GM18505 (cell line): ENCODE results near the gene NOX3.
"Not testable (repeated sequence)": the region's sequence is repeated elsewhere in the genome, so short reads cannot be mapped to it uniquely, and the experiment has no call there.

Experiments used
- ATAC-seq: cut with Tn5 transposase; IDR thresholded peaks from one replicate; pipeline ENCODE4 v1.9.1; 2021; ENCODE audit not compliant: unreplicated experiment
- POLR2A ChIP-seq: IDR thresholded peaks from 4 replicates; pipeline ENCODE4 v1.6.1; 2011; ENCODE audit warnings: borderline replicate concordance; ENCODE audit not compliant: insufficient read depth, insufficient read length; ENCODE audit errors: extremely low read depth

The NOX3 gene

DNA sequence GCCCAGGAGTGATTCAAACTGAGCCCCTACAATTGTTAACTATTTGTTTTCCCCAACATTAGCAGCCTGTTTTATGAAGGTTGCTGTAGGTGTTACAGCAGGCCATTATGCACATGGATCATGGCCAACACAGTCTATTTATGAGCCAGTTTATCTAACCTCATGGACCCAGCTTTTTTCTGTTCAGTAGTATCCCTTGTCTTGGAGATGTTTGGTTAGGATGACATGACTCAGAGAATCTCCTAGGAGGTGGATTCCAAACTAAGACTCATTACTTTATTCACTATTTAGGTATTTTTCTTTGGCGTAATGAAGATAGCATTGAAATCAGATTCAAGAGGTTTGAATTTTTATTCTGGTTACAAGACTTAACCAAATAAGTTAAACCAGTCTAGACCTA lies 78.6 kb downstream of the NOX3 start:
- no peak for TF ChIP-seq POLR2A
- no peak for ATAC-seq

DNA sequence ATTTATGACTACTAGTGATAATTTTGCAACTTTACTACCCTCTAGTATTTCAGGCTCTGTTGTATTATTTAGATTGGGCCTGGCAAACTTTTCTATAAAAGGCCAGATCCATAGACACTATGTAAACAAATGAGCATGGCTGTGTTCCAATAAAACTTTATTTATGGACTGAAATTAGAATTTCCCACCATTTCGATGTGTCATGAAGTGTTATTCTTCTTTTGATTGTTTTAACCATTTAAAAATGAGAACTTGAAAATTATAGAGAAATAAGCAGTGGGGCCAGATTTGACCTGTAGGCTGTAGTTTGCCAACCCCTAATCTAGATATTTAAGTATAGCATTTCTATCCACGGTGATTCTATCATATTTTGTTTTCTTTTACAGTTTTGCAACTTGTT lies 79.8 kb downstream of the NOX3 start:
- ATAC-seq = no peak
- TF ChIP-seq POLR2A = no peak

DNA sequence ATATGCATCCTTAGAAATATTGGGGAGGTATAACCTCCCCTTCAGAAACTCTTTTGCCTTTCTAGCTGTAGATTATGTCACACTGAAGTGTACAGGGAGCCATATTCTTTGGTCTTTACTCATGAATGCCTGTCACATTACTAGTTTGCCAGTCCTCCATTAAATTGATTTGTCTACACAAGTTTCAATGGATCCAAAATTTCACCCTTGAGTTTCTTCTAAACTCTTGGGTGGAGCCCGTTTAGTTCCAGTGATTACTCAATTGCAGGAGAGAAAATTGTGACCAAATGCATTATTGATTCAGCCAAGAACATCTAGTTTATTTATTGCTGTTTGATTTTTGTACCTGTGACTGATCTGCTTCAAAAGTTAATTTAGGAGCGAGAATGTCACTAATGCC lies 81.0 kb downstream of the NOX3 start:
- no peak for ATAC-seq
- no peak for TF ChIP-seq POLR2A

DNA sequence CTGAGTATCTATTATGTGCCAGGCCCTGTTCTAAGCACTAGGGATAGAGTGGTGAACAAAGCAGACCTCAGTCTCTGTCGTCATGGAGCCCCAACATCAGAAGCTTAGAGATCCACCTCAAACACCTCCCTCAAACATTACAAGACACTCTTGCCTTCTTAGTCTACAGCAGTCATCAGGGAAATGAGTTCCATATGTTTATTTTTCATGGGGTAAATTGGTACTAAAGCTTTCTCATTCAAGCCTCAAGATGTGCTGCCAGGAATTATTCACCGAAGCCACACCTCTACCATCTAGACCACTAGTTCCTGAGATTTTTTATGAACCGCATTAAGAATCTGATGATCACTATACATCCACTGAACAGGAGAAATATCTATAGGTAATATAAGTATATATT lies 82.4 kb downstream of the NOX3 start:
- no peak for TF ChIP-seq POLR2A
- ATAC-seq = no peak

DNA sequence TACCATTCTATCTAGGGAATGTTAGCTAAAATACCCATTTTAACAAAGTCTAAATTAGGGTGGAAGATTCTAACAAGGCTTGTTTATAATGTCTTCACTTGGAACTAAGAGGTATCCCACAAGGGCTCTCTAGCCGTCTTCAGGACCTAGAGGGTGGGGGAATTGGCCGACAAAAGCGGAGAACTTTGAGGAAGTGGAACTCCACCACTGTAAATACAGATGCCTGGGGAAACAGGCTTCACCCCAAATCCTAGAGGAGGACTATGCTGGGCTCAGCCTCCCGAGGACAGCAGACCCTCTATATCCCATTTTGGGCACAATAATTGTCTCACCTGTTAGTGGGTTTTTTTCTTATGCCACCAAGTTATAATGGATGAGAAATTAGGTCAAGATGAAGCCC lies 83.4 kb downstream of the NOX3 start:
- TF ChIP-seq POLR2A = no peak
- no peak for ATAC-seq

DNA sequence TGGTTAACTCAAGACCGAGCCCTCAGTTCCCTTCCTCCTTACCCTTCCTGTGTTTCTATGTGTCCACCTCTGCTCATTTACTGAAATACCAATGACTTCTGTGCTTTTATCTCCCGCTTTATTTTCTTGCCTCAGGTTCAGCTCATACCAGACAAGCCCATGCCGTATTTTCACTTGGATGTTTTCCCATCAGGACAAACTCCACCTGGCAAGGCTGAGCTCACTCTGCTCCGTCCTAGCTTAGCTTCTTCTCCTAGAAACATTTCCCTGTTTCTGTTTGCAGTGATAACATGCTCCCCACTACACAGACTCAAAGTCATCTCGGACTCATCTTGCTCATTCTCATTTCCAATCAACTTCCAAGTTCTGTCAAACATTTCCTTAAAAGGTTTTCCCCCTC lies 84.4 kb downstream of the NOX3 start:
- TF ChIP-seq POLR2A = no peak
- ATAC-seq = no peak

DNA sequence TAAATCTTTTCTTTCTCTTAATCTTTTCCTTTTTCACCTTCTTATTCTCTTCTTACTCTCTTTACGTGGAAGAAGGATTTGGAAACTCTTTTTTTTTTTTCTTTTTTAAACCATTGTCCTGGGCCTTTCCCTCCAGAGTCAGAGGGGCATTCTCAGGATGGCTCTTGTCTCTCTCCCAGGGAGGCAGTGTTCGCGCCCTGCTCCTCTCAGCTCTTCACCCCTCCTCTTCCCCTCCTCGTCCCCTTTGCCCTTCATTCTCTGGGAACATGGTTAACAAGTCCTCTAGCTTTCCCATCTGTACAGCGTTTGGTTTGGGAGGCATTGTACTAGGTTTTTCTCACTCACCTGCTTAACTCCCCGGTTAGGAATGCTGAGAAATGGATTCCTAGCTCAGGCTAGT lies 89.3 kb downstream of the NOX3 start:
- ATAC-seq = no peak

DNA sequence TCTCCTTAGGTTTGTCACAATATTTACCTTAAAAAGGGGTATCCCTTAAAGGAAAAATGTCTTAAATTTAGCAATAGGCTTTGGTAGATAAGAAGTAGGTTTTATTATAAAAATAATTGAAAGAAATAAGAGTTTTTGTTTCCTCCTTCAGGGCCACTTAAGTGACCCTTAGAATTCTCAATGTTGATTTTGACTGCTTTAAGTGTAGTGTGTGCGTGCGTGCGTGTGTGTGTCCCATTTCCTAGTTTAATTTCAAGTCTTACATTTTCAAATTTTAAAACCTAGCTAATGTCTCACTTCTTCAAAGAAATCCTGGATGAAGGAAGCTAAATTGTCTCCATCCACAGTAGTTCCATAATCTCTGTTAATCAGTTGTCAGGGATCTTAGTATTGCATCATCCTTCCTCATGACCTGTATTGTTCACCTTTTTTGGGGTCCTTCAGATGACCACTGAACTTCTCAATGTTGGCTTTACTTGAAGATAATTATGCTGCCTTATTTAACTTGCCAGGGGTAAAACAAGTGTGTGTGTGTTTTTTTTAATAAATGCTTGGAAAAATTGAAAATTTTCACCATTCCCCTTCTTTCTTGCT lies 90.7 kb downstream of the NOX3 start:
- no peak for TF ChIP-seq POLR2A
- ATAC-seq = no peak

More for the DNA sequence above, 89.3 kb downstream of the NOX3 start:
- TF ChIP-seq POLR2A = no peak

DNA sequence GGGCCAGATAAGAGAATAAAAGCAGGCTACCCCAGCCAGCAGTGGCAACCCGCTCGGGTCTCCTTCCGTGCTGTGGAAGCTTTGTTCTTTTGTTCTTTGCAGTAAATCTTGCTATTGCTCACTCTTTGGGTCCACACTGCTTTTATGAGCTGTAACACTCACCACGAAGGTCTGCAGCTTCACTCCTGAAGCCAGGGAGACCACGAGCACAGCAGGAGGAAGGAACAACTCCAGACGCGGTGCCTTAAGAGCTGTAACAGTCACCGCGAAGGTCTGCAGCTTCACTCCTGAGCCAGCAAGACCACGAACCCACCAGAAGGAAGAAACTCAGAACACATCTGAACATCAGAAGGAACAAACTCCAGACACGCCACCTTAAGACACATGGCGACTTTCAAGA lies 91.6 kb downstream of the NOX3 start:
- not testable (repeated sequence) for ATAC-seq

DNA sequence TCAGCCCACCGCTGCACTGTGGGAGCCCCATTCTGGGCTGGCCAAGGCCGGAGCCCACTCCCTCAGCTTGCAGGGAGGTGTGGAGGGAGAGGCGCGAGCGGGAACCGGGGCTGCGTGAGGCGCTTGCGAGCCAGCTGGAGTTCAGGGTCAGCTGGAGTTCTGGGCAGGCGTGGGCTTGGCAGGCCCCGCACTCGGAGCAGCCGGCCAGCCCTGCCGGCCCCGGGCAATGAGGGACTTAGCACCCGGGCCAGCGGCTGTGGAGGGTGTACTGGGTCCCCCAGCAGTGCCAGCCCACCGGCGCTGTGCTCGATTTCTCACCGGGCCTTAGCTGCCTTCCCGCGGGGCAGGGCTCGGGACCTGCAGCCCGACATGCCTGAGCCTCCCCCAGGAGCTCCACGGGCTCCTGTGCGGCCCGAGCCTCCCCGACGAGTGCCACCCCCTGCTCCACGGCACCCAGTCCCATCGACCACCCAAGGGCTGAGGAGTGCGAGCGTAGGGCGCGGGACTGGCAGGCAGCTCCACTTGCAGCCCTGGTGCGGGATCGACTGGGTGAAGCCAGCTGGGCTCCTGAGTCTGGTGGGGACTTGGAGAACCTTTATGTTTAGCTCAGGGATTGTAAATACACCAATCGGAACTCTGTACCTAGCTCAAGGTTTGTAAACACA lies 92.5 kb downstream of the NOX3 start:
- not testable (repeated sequence) for ATAC-seq

DNA sequence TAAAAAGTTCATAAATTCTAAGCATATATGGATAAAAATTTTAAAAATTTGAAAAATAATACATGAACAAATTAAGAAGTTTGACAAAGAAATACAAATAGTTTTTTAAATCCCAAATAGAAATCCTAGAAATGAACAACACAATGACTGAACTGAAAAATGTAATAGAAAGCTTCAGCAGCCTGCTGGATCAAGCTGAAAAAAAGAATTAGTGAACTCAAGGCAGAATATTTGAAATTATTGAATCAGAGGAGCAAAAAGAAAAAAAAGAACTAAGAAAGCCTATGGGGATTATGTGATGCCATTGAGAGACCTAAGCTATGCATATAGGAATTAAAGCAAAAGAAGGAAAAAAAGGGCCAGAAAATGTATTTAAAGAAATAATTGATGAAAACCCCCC lies 101.5 kb downstream of the NOX3 start:
- no peak for TF ChIP-seq POLR2A
- no peak for ATAC-seq

DNA sequence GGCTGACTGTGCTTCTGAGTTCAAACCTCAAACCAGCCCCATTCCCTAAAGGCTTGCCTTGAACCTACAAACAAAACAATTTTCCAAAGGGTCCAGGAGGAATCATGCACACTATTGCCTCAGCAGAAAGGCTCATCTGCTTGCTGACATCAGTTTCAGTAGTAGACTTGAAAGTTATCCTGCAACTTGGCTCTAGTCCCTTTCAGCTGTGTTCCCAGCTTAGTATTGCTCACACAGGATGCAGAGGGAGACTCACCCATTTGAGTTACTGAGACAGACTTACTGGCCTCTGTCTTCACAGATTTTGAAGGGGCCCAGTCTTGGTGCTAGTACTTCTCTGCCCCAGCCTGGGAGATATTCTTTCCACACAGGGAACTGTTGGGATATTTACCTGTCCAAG lies 102.8 kb downstream of the NOX3 start:
- no peak for ATAC-seq
- TF ChIP-seq POLR2A = no peak

DNA sequence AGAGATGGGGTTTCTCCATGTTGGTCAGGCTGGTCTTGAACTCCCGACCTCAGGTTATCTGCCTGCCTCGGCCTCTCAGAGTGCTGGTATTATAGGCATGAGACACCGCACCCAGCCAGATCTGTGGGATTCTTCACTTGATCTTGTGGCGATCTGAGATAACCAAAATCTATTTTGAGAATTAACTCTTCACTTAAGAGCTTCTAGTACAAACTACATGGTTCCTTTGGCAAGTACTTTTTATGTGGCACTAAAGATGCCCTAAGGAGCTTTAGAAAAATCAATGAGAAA lies 103.6 kb downstream of the NOX3 start:
- no peak for TF ChIP-seq POLR2A
- ATAC-seq = no peak

DNA sequence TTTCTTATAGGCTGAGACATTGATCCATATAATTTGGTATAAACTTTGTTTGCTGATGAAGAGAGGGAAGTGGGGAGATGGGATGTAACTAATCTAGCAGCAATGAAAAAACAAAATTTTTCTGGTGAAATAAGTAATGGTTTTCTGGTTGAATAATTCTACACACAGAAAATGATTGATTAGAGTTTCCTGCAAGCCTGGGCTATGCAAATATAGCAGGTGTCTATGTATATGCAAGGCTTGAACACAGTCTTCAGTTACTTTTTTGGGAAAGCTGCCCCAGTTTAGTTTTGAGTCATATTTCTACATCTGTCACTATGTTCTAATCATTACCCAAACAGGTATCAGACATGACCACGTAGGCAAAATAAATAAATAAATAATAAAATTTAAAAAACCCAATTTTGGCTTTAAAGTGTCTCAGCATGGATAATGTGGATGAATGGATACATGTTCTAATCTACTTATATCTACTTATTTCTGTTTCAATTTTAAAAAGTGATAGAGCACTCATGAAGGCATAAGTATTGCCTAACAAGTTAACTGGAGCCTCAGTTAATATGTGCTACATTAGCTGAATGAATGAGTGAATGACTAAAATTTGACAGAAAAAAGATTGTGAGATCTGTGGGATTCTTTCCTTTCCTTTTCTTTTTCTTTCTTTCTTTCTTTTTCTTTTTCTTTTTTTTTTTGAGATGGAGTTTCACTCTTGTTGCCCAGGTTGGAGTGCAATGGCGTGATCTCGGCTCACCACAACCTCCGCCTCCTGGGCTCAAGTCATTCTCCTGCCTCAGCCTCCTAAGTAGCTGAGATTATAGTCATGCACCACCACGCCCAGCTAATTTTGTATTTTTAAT lies 104.1 kb downstream of the NOX3 start:
- ATAC-seq = peak; percentile 95

DNA sequence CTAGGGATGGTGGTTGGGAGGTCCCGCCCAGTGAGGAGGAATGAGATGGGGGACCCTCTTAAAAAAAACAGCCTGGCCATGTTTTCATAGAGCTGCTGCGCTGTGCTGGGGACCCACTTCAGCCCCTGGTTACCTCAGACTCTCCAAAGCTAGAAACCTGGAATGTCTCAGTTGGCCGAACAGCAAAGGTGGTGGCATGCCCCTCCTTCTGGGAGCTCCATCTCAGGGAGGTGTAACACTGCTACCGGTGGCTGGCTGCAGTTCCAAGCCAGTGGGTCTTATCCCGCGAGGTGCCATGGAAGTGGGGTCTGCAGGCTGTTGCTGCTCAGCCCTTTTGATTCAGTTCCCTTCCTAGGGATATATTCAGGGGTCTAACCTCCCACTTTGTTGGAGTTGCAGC lies 105.7 kb downstream of the NOX3 start:
- ATAC-seq = no peak
- TF ChIP-seq POLR2A = no peak

More for the DNA sequence above, 104.1 kb downstream of the NOX3 start:
- TF ChIP-seq POLR2A = no peak

DNA sequence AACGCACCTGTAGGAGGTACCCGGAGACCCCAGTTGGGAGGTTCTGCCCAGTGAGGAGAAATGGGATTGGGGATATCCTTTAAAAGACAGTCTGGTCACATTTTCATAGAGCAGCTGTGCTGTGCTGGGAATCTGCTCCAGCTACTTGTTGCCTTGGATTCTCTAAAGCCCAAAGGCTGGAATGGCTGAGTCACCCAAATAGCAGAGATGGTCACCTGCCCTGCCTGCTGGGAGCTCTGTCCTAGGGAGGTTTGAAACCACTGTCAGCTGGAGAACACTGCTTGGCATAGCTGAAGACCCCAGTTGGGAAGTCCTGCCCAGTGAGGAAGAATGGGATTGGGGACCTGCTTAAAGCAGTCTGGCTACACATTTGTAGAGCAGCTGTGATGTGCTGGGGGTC lies 106.5 kb downstream of the NOX3 start:
- no peak for TF ChIP-seq POLR2A
- no peak for ATAC-seq
